Measurements from ENCODE around the gene MRPL51. TPM values are rescaled to one million over a fixed set of nuclear protein-coding genes. Genes with fewer than 3 reads are reported as not detected.

Gene MRPL51
- total and polyA plus RNA-seq, 9 of the 15 experiments (the other 6 are each of a cell fraction or from before 2014, with no cell fraction given): 127 to 727 (median 208) TPM

DNA sequence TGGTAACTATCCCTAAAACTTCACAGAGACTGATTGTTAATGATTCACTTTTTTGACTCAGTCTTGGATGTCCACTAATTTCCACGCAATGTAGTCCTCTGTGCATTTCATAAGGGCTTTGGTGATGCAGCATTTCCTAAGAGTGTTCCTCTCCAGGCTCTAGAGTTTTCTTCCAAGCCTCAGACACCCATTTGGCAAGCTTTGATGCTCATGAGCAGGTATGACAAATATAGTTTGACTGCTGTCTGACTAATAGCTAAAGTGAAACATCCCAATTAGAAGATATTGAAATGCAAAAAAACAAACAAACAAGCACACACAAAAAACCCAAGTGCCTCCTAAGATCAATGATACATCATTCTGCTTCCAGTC, 21.1 kb downstream of the MRPL51 start:
- Histone ChIP-seq H3K4me1 (replicated peaks in 1 of 2; ENCODE audit: control insufficient read depth in 2 of 2, insufficient read depth in 2 of 2, low read length in 2 of 2) (peaks cover 14 to 19% of the 10 kb centered on the region in 2 experiments; a peak in 4 of 5 replicates), H3K36me3 (ENCODE audit: control insufficient read depth, insufficient read depth, low read length) (no peaks in the 10 kb centered on the region), H3K4me2 (ENCODE audit: insufficient read depth, low read length) (no peak overlapping the region), H3K9ac (ENCODE audit: insufficient read depth in 1 of 2, low read depth in 2 of 2, low read length in 2 of 2) (no peak overlapping the region), H4K20me1 (replicated peaks; ENCODE audit: control insufficient read depth, insufficient read depth, low read length) (no peaks in the 10 kb centered on the region), H3K27ac (ENCODE audit: extremely low read depth, low read depth, low read length) (no peak overlapping the region), H3K9me3 (replicated peaks; ENCODE audit: control insufficient read depth, insufficient read depth, low read depth, low read length) (no peaks in the 10 kb centered on the region), H3K4me3 (no peak overlapping the region), H3K9me1 (ENCODE audit: control insufficient read depth, insufficient read depth, low read length) (no peaks in the 10 kb centered on the region), H3K27me3 (ENCODE audit: control insufficient read depth in 2 of 2, insufficient read depth in 2 of 2, low read length in 2 of 2) (no peaks in the 10 kb centered on the region), H2AFZ (ENCODE audit: low read depth, low read length) (no peak overlapping the region), H3K79me2 (ENCODE audit: control insufficient read depth, insufficient read depth, low read length) (no peaks in the 10 kb centered on the region; the same call in 2 of the 3 replicates)
- TF ChIP-seq, protein P1, sequence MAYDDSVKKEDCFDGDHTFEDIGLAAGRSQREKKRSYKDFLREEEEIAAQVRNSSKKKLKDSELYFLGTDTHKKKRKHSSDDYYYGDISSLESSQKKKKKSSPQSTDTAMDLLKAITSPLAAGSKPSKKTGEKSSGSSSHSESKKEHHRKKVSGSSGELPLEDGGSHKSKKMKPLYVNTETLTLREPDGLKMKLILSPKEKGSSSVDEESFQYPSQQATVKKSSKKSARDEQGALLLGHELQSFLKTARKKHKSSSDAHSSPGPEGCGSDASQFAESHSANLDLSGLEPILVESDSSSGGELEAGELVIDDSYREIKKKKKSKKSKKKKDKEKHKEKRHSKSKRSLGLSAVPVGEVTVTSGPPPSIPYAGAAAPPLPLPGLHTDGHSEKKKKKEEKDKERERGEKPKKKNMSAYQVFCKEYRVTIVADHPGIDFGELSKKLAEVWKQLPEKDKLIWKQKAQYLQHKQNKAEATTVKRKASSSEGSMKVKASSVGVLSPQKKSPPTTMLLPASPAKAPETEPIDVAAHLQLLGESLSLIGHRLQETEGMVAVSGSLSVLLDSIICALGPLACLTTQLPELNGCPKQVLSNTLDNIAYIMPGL (CRISPR knock-in tag; IDR thresholded peaks at IDR 0.05): no peak
- WGBS (ENCODE audit: insufficient coverage, low coverage, missing lambda C conversion rate): 78% methylated on average over 1 of the region's 1 CpG
- ChIA-PET POLR2A (interaction anchor here (1.1 to 2.3 kb wide), 4 partner anchors 9 to 30 kb away, joined by 3 to 11 read pairs (median 6); no protein-coding TSS in a partner anchor), CTCF (ENCODE audit: low intra/inter-chr PET ratio) (no interaction called here)
- FAIRE-seq: no peak
- intact Hi-C loops (cut with micrococcal nuclease) (loop anchor here (5.0 kb wide), 1 partner anchor 135 kb away; no protein-coding TSS in a partner anchor), in situ Hi-C loops (cut with MboI) (loop anchor here (25.0 kb wide), 1 partner anchor 410 kb away; no protein-coding TSS in a partner anchor)
- ATAC-seq: no peak
- DNase-seq (ENCODE audit: extremely low read depth in 1 of 4, low spot score in 3 of 4): no peak
- BruUV-seq (replicated peaks): no TSS peak
